GM12875 (cell line): Measurements from ENCODE around the gene OR2T5.
"Not testable (repeated sequence)": the region's sequence is repeated elsewhere in the genome, so short reads cannot be mapped to it uniquely, and the experiment has no call there.

Source experiments
- H3K4me3 ChIP-seq: one replicate; pipeline ENCODE4 v1.5.1; 2011; ENCODE audit warnings: low read depth, low read length, control low read depth
- CTCF ChIP-seq: IDR thresholded peaks from 2 replicates; pipeline ENCODE4 v1.5.1; 2011; ENCODE audit warnings: low read depth, mild to moderate bottlenecking, control low read depth, inconsistent platforms, low read length, moderate library complexity, borderline replicate concordance; ENCODE audit not compliant: insufficient read depth

The OR2T5 gene

GRCh38 chr1:248496661-248497060 is 8.3 kb downstream of the OR2T5 start:
- not testable (repeated sequence) for H3K4me3 ChIP-seq

GRCh38 chr1:248500305-248501035 is 12.1 kb downstream of the OR2T5 start:
- H3K4me3 ChIP-seq = not testable (repeated sequence)

GRCh38 chr1:248507773-248508172 is 19.4 kb downstream of the OR2T5 start, which contains the start of gene OR2G6:
Gene OR2G6 (plus strand): TSS chr1:248508073. CDS start chr1:248521647, 13,574 bp downstream.
- not testable (repeated sequence) for H3K4me3 ChIP-seq

GRCh38 chr1:248510217-248510616 is 21.8 kb downstream of the OR2T5 start:
- H3K4me3 ChIP-seq = not testable (repeated sequence)

GRCh38 chr1:248521856-248522255 is 33.5 kb downstream of the OR2T5 start:
- no peak for TF ChIP-seq CTCF
- H3K4me3 ChIP-seq = no peak overlapping the region

- H3K4me3 ChIP-seq = not testable (repeated sequence)
These were observed 49.1 kb downstream of the OR2T5 start for GRCh38 chr1:248537449-248537848.
